HG02759 (cell line): Measurements from ENCODE around the gene ZNF283.
"Not testable (repeated sequence)": the region's sequence is repeated elsewhere in the genome, so short reads cannot be mapped to it uniquely, and the experiment has no call there.

Experiments
- ATAC-seq: cut with Tn5 transposase; IDR thresholded peaks from one replicate; pipeline ENCODE4 v1.9.1; 2021; ENCODE audit warnings: mild to moderate bottlenecking, moderate library complexity; ENCODE audit not compliant: unreplicated experiment

The ZNF283 gene

GRCh38 chr19:43842007-43842406 is 14.9 kb downstream of the ZNF283 start:
- no peak for ATAC-seq

- ATAC-seq = no peak
Observed at GRCh38 chr19:43847246-43847645, 20.1 kb downstream of the ZNF283 start.

DNA sequence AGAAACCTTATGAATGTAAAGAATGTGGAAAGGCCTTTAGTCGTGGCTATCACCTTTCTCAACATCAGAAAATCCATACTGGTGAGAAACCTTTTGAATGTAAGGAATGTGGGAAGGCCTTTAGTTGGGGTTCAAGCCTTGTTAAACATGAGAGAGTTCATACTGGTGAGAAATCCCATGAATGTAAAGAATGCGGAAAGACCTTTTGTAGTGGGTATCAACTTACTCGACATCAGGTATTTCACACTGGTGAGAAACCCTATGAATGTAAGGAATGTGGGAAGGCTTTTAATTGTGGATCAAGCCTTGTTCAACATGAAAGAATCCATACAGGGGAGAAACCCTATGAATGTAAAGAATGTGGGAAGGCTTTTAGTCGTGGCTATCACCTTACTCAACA is 20.8 kb downstream of the ZNF283 start:
- no peak for ATAC-seq

- no peak for ATAC-seq
Observed at GRCh38 chr19:43848821-43849220, 21.7 kb downstream of the ZNF283 start.

GRCh38 chr19:43858174-43858573 is 31.1 kb downstream of the ZNF283 start:
- no peak for ATAC-seq

DNA sequence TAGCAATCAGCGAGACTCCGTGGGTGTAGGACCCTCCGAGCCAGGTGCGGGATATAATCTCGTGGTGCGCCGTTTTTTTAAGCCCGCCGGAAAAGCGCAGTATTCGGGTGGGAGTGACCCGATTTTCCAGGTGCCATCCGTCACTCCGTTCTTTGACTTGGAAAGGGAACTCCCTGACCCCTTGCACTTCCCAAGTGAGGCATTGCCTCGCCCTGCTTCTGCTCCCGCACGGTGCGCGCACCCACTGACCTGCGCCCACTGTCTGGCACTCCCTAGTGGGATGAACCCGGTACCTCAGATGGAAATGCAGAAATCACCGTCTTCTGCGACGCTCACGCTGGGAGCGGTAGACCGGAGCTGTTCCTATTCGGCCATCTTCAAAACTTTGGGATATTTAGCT is 39.8 kb downstream of the ZNF283 start:
- not testable (repeated sequence) for ATAC-seq

GRCh38 chr19:43872547-43873336 is 45.6 kb downstream of the ZNF283 start:
- ATAC-seq = no peak

DNA sequence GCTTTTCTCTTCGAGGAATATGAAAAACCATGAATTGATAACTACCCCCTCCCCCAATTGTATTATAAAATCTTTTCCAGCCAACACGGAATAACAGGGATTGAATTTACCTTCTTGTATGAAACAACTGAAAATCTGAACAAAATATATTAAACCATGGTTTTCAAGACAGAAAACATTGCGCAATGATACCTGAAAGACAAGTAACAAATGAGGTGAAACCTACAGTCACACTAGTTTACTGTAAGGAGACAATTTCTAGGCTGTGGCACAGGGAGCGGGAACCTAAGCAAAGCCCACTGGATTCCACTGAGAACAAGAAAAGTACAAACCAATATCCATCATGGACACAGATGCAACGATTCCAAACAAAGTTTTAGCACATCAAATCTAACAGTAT is 53.4 kb downstream of the ZNF283 start:
- ATAC-seq = no peak

DNA sequence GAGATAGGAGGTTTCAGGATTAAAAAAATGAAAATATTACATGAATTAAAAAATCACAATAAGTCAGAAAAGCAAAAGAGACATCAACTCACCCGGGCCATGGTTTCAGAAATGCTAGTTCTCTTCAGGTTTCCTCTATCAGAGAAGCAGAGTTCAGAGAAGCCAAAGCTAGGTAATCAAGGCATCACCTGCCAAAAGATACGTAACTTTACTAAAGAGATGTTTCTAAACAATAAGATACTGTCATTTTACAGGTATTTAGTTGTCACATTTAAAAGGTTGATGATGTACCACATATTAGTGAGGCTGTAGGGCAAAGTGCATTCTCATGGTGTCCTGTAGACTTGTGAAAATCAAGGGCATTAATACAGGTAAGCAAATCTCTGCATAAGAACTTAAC is 56.7 kb downstream of the ZNF283 start, which contains the start of gene ZNF404:
ZNF404 (minus strand) TSS at position 101 of the 400 bp plus-strand sequence.
- ATAC-seq = no peak

DNA sequence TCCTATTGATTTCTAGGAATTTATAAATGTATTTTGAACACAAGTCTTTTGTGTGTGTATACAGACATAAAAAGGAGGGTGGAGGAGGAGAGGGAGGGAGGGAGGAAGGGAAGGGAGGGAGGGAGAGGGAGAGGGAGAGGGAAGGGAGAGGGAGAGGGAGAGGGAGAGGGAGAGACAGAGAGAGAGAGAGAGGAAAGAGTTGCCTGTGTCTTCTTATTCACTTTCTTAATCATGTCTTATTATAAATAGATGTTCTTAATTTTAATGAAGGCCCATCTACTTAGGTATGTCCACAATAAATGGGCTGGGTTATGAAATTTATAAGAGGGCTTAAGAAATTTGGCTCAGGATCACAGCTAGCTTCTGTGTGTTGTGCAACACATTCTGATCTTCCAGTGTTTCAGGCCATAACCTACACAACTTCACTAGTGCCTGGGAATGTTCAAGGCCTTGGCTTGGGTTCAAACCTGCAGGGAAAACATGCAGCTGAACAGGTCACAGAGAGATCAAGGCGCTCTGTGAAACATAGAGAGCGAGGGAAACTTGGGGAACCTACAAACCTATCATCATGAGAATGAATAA is 68.7 kb downstream of the ZNF283 start:
- no peak for ATAC-seq
